Mesenchymal stem cell (in vitro differentiated cells and primary cell): ENCODE measurements around the gene SRI.

Experiments
- DNase-seq: peaks from one replicate; pipeline ENCODE4 v3.0.0-alpha.2; 2013
- H2AFZ ChIP-seq: one replicate; pipeline ENCODE4 v1.6.1; 2013; ENCODE audit warnings: low read depth, mild to moderate bottlenecking, control low read depth, inconsistent platforms, low read length, moderate library complexity
- H2AK5ac ChIP-seq: 2 replicates; pipeline ENCODE4 v1.6.1; 2013; ENCODE audit warnings: low read length, moderate library complexity, mild to moderate bottlenecking, inconsistent platforms; ENCODE audit not compliant: severe bottlenecking
- H2BK120ac ChIP-seq: one replicate; pipeline ENCODE4 v1.6.1; 2013; ENCODE audit warnings: low read depth, mild to moderate bottlenecking, inconsistent platforms, low read length, moderate library complexity
- H2BK12ac ChIP-seq, 2 experiments: one replicate each; pipeline ENCODE4 v1.6.1; 2013; ENCODE audit warnings: inconsistent platforms in 2 of 2, low read length in 2 of 2, mild to moderate bottlenecking in 2 of 2, moderate library complexity in 2 of 2, control low read depth in 1 of 2
- H2BK15ac ChIP-seq: one replicate; pipeline ENCODE4 v1.6.1; 2013; ENCODE audit warnings: mild to moderate bottlenecking, low read depth, inconsistent platforms; ENCODE audit not compliant: poor library complexity, severe bottlenecking
- H2BK5ac ChIP-seq: 2 replicates; pipeline ENCODE4 v1.6.1; 2013; ENCODE audit warnings: low read depth, mild to moderate bottlenecking, low read length, control low read depth, inconsistent platforms; ENCODE audit not compliant: poor library complexity, severe bottlenecking
- H3K14ac ChIP-seq, 2 experiments: one replicate each; pipeline ENCODE4 v1.6.1; 2013; ENCODE audit warnings: inconsistent platforms in 2 of 2, low read length in 2 of 2, control low read depth in 1 of 2, mild to moderate bottlenecking in 1 of 2, moderate library complexity in 1 of 2
- H3K18ac ChIP-seq, 2 experiments: one replicate each; pipeline ENCODE4 v1.6.1; 2013; ENCODE audit warnings: inconsistent platforms in 2 of 2, low read length in 2 of 2, control low read depth in 1 of 2, low read depth in 1 of 2, mild to moderate bottlenecking in 1 of 2
- H3K23ac ChIP-seq, 2 experiments: one replicate each; pipeline ENCODE4 v1.6.1; 2013; ENCODE audit warnings: inconsistent platforms in 2 of 2, low read length in 2 of 2, mild to moderate bottlenecking in 2 of 2, moderate library complexity in 2 of 2, control low read depth in 1 of 2
- H3K27ac ChIP-seq: 2 replicates; pipeline ENCODE4 v1.5.1; 2013; ENCODE audit warnings: mild to moderate bottlenecking, moderate library complexity, low read length, control low read depth, inconsistent platforms; ENCODE audit not compliant: poor library complexity, severe bottlenecking
- H3K27me3 ChIP-seq, 2 experiments: 2 replicates each; pipeline versions ENCODE4 v1.6.1 to v1.7.0; 2013; ENCODE audit warnings: low read length in 2 of 2, mild to moderate bottlenecking in 2 of 2, moderate library complexity in 2 of 2, control low read depth in 1 of 2, inconsistent platforms in 1 of 2; ENCODE audit not compliant: control insufficient read depth in 1 of 2, insufficient read depth in 1 of 2
- H3K36me3 ChIP-seq, 2 experiments: 2 replicates each; pipeline versions ENCODE4 v1.6.1 to v1.7.0; 2013; ENCODE audit warnings: low read length in 2 of 2, control low read depth in 1 of 2, inconsistent platforms in 1 of 2, low read depth in 1 of 2, mild to moderate bottlenecking in 1 of 2; ENCODE audit not compliant: insufficient read depth in 2 of 2, control insufficient read depth in 1 of 2
- H3K4ac ChIP-seq, 2 experiments: one replicate each; pipeline ENCODE4 v1.6.1; 2013; ENCODE audit warnings: inconsistent platforms in 2 of 2, low read length in 2 of 2, mild to moderate bottlenecking in 2 of 2, moderate library complexity in 2 of 2, control low read depth in 1 of 2, low read depth in 1 of 2
- H3K4me1 ChIP-seq: 2 replicates; pipeline ENCODE4 v1.6.1; 2013; ENCODE audit warnings: low read depth, low read length, control low read depth; ENCODE audit not compliant: control insufficient read depth, insufficient read depth
- H3K4me2 ChIP-seq: 2 replicates; pipeline ENCODE4 v1.6.1; 2013; ENCODE audit warnings: low read length, mild to moderate bottlenecking, inconsistent platforms; ENCODE audit not compliant: poor library complexity, severe bottlenecking
- H3K4me3 ChIP-seq, 2 experiments: 2 replicates each; pipeline versions ENCODE4 v1.5.1 to v1.7.0; 2013; ENCODE audit warnings: low read length in 2 of 2, mild to moderate bottlenecking in 2 of 2, control low read depth in 1 of 2, low read depth in 1 of 2; ENCODE audit not compliant: insufficient read depth in 1 of 2
- H3K79me1 ChIP-seq: replicated peaks from 2 replicates; pipeline ENCODE4 v1.6.1; 2013; ENCODE audit warnings: mild to moderate bottlenecking, control low read depth, low read length, inconsistent platforms; ENCODE audit not compliant: poor library complexity, severe bottlenecking
- H3K9ac ChIP-seq: 2 replicates; pipeline ENCODE4 v1.7.0; 2013; ENCODE audit warnings: mild to moderate bottlenecking, low read length, moderate library complexity
- H3K9me3 ChIP-seq: 2 replicates; pipeline ENCODE4 v1.7.0; 2013; ENCODE audit warnings: mild to moderate bottlenecking, low read length; ENCODE audit not compliant: control insufficient read depth
- H4K8ac ChIP-seq: one replicate; pipeline ENCODE4 v1.6.1; 2013; ENCODE audit warnings: inconsistent platforms, mild to moderate bottlenecking, low read length, moderate library complexity
- H4K91ac ChIP-seq: one replicate; pipeline ENCODE4 v1.6.1; 2013; ENCODE audit warnings: mild to moderate bottlenecking, low read length, inconsistent platforms
- WGBS: methylation state at CpG from one replicate; pipeline ENCODE4 v1.1.7; 2013; ENCODE audit warnings: mixed read lengths; 5-methylcytosine and 5-hydroxymethylcytosine counted together

SRI gene

GRCh38 chr7:88253640-88254039 is 33.8 kb upstream of the SRI start:
- Histone ChIP-seq H2BK5ac (no peak overlapping the region), H3K14ac (no peak overlapping the region), H4K8ac (no peak overlapping the region), H3K4me2 (no peak overlapping the region), H3K36me3 (no peaks in the 10 kb centered on the region), H3K4me1 (no peaks in the 10 kb centered on the region), H3K79me1 (no peaks in the 10 kb centered on the region), H3K9ac (no peak overlapping the region), H3K27ac (no peak overlapping the region), H3K27me3 (no peaks in the 10 kb centered on the region), H3K4ac (no peak overlapping the region), H3K23ac (no peak overlapping the region), H2BK15ac (no peak overlapping the region), H2AK5ac (no peak overlapping the region), H3K18ac (no peak overlapping the region), H3K4me3 (no peak overlapping the region), H4K91ac (no peak overlapping the region), H2BK120ac (no peak overlapping the region), H3K9me3 (peaks cover 44% of the 10 kb centered on the region), H2BK12ac (no peak overlapping the region), H2AFZ (no peak overlapping the region)
- DNase-seq = no peak

GRCh38 chr7:88244258-88244657 is 24.4 kb upstream of the SRI start:
- Histone ChIP-seq H3K14ac (no peak overlapping the region), H3K27ac (no peak overlapping the region), H3K23ac (no peak overlapping the region), H3K27me3 (no peaks in the 10 kb centered on the region), H3K4ac (no peak overlapping the region), H3K18ac (no peak overlapping the region), H3K4me3 (no peak overlapping the region), H3K36me3 (no peaks in the 10 kb centered on the region), H2BK5ac (no peak overlapping the region), H2AK5ac (no peak overlapping the region), H3K9ac (no peak overlapping the region), H3K4me1 (no peaks in the 10 kb centered on the region), H4K8ac (no peak overlapping the region), H3K4me2 (no peak overlapping the region), H2BK15ac (no peak overlapping the region), H3K79me1 (no peaks in the 10 kb centered on the region), H3K9me3 (no peaks in the 10 kb centered on the region), H2BK12ac (no peak overlapping the region), H4K91ac (no peak overlapping the region), H2BK120ac (no peak overlapping the region), H2AFZ (no peak overlapping the region)
- no peak for DNase-seq
- no CpG with 5 or more reads among the region's 1 CpG for WGBS

GRCh38 chr7:88243345-88243909 is 23.6 kb upstream of the SRI start:
- Histone ChIP-seq H2BK12ac (no peak overlapping the region), H2AFZ (no peak overlapping the region), H2AK5ac (no peak overlapping the region), H3K36me3 (no peaks in the 10 kb centered on the region), H3K9ac (peak overlapping the region; percentile 1), H3K79me1 (no peaks in the 10 kb centered on the region), H3K4ac (no peak overlapping the region), H3K4me3 (no peak overlapping the region), H2BK15ac (no peak overlapping the region), H3K27ac (no peak overlapping the region), H2BK5ac (no peak overlapping the region), H4K91ac (no peak overlapping the region), H3K9me3 (no peaks in the 10 kb centered on the region), H3K4me1 (no peaks in the 10 kb centered on the region), H3K4me2 (no peak overlapping the region), H3K18ac (no peak overlapping the region), H3K23ac (no peak overlapping the region), H3K14ac (no peak overlapping the region), H2BK120ac (no peak overlapping the region), H4K8ac (no peak overlapping the region), H3K27me3 (no peaks in the 10 kb centered on the region)
- WGBS = 69% methylated on average over 1 of the region's 2 CpGs
- DNase-seq = peak; percentile 43

- H2AFZ ChIP-seq = no peak overlapping the region
- no peak overlapping the region for H3K18ac ChIP-seq
- no peaks in the 10 kb centered on the region for H3K36me3 ChIP-seq
- no peak overlapping the region for H2AK5ac ChIP-seq
- H3K14ac ChIP-seq = no peak overlapping the region
- no peak overlapping the region for H3K4me2 ChIP-seq
- no peaks in the 10 kb centered on the region for H3K27me3 ChIP-seq
- H2BK12ac ChIP-seq = no peak overlapping the region
- H3K27ac ChIP-seq = no peak overlapping the region
- no peak overlapping the region for H4K8ac ChIP-seq
- no CpG with 5 or more reads among the region's 1 CpG for WGBS
- no peak overlapping the region for H3K23ac ChIP-seq
- H4K91ac ChIP-seq = no peak overlapping the region
- H3K4me3 ChIP-seq = no peak overlapping the region
- H3K4ac ChIP-seq = no peak overlapping the region
- no peak overlapping the region for H2BK15ac ChIP-seq
- H2BK120ac ChIP-seq = no peak overlapping the region
- DNase-seq = no peak
- H3K9ac ChIP-seq = no peak overlapping the region
- no peaks in the 10 kb centered on the region for H3K4me1 ChIP-seq
- no peaks in the 10 kb centered on the region for H3K9me3 ChIP-seq
- H3K79me1 ChIP-seq = no peaks in the 10 kb centered on the region
- no peak overlapping the region for H2BK5ac ChIP-seq
Measured at GRCh38 chr7:88239852-88240251, 20.0 kb upstream of the SRI start.
